Large intestine (tissue), 3 donors: ENCODE data around the gene TECR. TPM values are rescaled to one million over a fixed set of nuclear protein-coding genes. Genes with fewer than 3 reads are reported as not detected.
A peak's percentile ranks its signal among the peaks of the same experiment; 100 is the strongest.
"Not testable (repeated sequence)": the region's sequence is repeated elsewhere in the genome, so short reads cannot be mapped to it uniquely, and the experiment has no call there.

Experiments used
- DNase-seq, 2 donors: peaks; one replicate each; pipeline versions ENCODE4 v3.0.0 to v3.0.0-alpha.2; 2013
- H3K27ac ChIP-seq: one replicate; pipeline ENCODE4 v1.5.1; 2013; ENCODE audit warnings: low read length
- H3K27me3 ChIP-seq: 2 replicates; pipeline ENCODE4 v1.6.1; 2013; ENCODE audit warnings: low read length; ENCODE audit not compliant: control insufficient read depth, insufficient read depth
- H3K36me3 ChIP-seq: 2 replicates; pipeline ENCODE4 v1.6.1; 2013; ENCODE audit warnings: low read length; ENCODE audit not compliant: control insufficient read depth, insufficient read depth
- H3K4me1 ChIP-seq: one replicate; pipeline ENCODE4 v1.6.1; 2013; ENCODE audit warnings: low read length; ENCODE audit not compliant: control insufficient read depth, insufficient read depth
- H3K4me3 ChIP-seq: one replicate; pipeline ENCODE4 v1.5.1; 2013; ENCODE audit warnings: low read length
- H3K9me3 ChIP-seq: one replicate; pipeline ENCODE4 v1.6.1; 2013; ENCODE audit warnings: mild to moderate bottlenecking, low read depth, low read length, moderate library complexity; ENCODE audit not compliant: control insufficient read depth
- WGBS: methylation state at CpG from one replicate; pipeline ENCODE4 v1.1.5; 2013; ENCODE audit warnings: low lambda C conversion rate; ENCODE audit not compliant: insufficient coverage; 5-methylcytosine and 5-hydroxymethylcytosine counted together
- polyA plus RNA-seq: library from polyadenylated mRNA; unstranded; fragments of 120-200 nt; gene quantifications from one replicate; pipeline ENCODE4 v1.2.1, GENCODE V29; 2013

The TECR gene
- polyA plus RNA-seq, 1 donor: 236 TPM

DNA sequence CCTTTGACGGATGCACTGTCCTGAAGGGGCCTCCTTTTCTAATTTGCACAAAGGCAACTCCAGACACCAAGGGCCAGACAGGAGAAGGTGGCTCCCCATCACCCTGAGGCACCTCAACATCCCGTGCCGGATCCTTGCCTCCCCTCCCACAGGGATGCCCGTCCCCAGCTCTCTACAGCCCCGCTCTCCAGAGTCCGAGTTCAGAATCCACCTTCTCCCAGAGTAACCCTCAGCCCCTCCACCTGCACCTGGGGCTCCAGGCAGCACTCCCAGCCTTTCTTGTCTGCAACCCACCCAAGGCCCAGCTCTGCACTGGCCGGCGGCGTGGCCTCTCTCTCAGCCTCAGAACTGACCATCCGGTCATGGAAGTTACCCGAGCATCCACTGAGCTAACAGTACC lies 37.7 kb downstream of the TECR start:
- H3K4me3 ChIP-seq: no peak overlapping the region
- H3K27me3 ChIP-seq: no peaks in the 10 kb centered on the region
- no peak for DNase-seq
- no CpG with 5 or more reads among the region's 11 CpGs for WGBS
- H3K4me1 ChIP-seq: peaks cover 10% of the 10 kb centered on the region
- no peak overlapping the region for H3K27ac ChIP-seq
- H3K36me3 ChIP-seq: peaks cover 36% of the 10 kb centered on the region
- H3K9me3 ChIP-seq: no peaks in the 10 kb centered on the region

DNA sequence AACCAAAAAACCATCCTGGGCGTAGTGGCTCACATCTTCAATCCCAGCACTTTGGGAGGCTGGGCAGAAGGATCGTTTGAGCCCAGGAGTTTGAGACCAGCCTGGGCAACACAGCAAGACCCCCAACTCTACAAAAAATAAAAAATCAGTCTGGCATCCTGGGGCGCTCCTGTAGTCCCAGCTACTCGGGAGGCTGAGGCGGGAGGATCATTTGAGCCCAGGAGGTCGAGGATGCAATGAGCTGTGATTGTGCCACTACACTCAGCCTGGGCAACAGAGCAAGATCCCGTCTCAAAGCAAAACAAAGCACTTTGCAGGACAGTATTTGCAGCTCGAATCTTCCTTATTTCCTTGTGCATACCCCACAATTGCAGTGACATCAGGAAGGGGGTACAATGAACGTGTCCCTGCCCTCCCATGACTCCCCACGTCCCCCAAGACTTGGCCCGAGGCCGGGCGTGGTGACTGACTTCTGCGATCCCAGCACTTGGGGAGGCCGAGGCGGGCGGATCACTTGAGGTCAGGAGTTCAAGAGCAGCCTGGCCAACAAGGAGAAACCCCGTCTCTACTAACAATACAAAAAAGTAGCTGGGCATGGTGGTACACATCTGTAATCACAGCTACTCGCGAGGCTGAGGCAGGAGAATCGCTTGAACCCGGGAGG lies 41.6 kb downstream of the TECR start:
- DNase-seq: no peak
- Histone ChIP-seq H3K4me1 (peaks cover 14% of the 10 kb centered on the region), H3K27me3 (no peaks in the 10 kb centered on the region), H3K27ac (no peak overlapping the region), H3K4me3 (peak overlapping the region; percentile 81), H3K36me3 (peaks cover 16% of the 10 kb centered on the region), H3K9me3 (no peaks in the 10 kb centered on the region)
- no CpG with 5 or more reads among the region's 22 CpGs for WGBS

DNA sequence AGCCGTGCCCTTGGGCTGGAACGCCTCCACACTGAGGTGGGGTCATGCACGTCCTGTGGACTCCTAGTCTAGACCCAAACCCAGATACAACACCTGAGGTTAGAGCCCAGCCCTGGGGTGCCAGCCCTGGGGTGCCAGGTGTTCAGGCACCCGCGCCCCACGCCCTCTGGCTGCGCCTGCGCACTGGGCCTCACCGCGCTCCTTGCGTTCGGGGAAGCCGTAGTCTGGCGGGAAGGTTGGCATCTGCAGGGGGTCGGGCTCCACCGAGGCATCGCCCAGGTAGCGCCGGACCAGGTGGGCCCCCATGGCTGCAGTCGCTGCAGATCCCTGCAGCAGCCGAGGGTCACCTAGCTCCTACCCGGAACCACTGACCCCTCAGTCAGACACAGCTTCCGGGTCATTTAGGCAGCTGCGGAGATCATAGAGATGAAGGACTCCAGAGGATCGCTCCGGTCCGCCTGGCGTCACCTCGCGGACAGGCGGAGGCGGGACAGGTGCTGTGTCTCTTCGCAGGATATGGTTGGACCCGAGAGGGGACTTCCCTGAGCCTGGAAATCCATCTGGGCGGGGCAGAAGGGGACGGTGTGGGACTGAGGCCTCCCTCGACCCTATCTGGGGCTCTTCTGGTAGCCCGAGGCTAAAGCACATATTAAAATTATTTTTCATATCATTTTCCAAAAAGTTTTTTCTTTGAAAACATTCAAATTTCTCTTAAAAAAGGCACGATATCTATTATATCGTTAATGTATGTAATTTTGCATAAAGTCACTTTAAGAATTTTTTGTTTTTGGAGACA lies 42.5 kb downstream of the TECR start, which contains the start of gene NDUFB7:
TSS of gene NDUFB7 (minus strand) at position 372 of the 796 bp plus-strand sequence. CDS start at position 306, 66 bp downstream.
- Histone ChIP-seq H3K4me1 (peaks cover 14% of the 10 kb centered on the region), H3K27me3 (no peaks in the 10 kb centered on the region), H3K27ac (peak within 1 kb of the TSS; percentile 36), H3K36me3 (peaks cover 13% of the 10 kb centered on the region), H3K9me3 (no peaks in the 10 kb centered on the region), H3K4me3 (peak within 1 kb of the TSS; percentile 81)
- no CpG with 5 or more reads among the region's 40 CpGs for WGBS
- peak; percentile 92 to 94 for DNase-seq

DNA sequence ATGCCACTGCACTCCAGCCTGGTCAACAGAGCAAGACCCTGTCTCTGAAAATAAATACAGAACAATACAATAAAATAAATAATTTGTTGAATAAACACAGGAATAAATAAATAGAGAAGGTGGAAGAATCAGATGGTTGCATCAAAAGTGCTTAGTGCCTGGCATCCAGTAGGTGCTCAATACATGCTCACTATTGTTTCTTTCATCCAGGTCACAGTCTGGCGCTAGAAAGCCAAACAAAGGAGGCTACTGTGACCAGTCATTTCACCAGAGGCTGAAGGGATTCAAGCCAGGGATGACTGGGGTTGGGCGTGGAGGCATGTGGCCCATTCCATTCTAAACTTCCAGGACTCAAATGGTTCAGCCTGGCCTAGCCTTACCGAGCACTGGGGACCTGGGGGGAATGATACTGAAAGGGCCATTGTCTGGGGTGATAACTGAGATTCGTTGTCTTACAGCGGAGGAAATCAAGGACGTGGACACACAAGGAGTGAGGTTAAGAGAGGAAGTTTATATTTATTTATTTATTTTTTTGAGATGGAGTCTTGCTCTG lies 46.1 kb downstream of the TECR start:
- WGBS: no CpG with 5 or more reads among the region's 6 CpGs
- Histone ChIP-seq H3K9me3 (no peaks in the 10 kb centered on the region), H3K36me3 (no peaks in the 10 kb centered on the region), H3K4me3 (no peak overlapping the region), H3K27me3 (no peaks in the 10 kb centered on the region), H3K27ac (no peak overlapping the region), H3K4me1 (peaks cover 13% of the 10 kb centered on the region)
- DNase-seq: no peak

DNA sequence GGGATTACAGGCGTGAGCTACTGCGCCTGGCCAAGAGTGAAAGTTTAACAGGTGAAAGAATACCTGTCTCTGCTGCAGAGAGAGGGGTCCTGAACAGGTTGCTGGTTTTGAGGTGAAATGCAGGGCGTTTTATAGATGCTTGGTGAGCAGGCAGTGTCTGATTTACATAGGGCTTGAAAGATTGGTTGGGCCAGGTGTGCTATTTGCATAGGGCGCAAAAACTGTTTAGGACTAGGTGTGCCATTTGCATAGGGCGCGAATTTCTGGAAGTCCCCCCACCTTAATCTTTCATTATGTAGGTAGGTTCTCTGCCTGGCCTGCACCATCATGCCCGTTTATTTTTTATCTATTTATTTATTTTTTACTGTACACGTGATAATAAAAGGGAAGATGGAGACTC lies 47.0 kb downstream of the TECR start:
- H3K4me3 ChIP-seq: no peak overlapping the region
- no peak overlapping the region for H3K27ac ChIP-seq
- no peak for DNase-seq
- WGBS: 72% methylated on average over 3 of the region's 8 CpGs
- H3K4me1 ChIP-seq: peaks cover 5% of the 10 kb centered on the region
- no peaks in the 10 kb centered on the region for H3K36me3 ChIP-seq
- no peaks in the 10 kb centered on the region for H3K9me3 ChIP-seq
- no peaks in the 10 kb centered on the region for H3K27me3 ChIP-seq

DNA sequence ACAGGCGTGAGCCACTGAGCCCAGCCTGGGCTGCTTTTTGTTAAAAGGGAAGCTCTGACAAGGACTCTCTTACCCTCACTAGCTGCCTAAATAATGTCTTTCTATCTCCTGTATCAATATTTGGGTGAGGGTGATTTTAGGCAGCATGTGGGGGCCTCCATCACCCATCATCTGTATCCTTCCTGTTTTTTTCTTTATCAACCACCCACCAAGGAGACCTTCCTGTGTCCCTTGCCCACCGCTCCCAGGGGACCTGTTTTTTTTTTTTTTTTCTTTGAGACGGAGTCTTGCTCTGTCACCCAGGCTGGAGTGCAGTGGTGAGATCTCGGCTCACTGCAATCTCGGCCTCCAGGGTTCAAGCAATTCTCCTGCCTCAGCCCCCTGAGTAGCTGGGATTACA lies 47.9 kb downstream of the TECR start:
- no peak overlapping the region for H3K27ac ChIP-seq
- H3K9me3 ChIP-seq: no peaks in the 10 kb centered on the region
- H3K4me3 ChIP-seq: no peak overlapping the region
- no peak for DNase-seq
- H3K27me3 ChIP-seq: no peaks in the 10 kb centered on the region
- no peaks in the 10 kb centered on the region for H3K36me3 ChIP-seq
- WGBS: no CpG with 5 or more reads among the region's 5 CpGs
- H3K4me1 ChIP-seq: peaks cover 2% of the 10 kb centered on the region

DNA sequence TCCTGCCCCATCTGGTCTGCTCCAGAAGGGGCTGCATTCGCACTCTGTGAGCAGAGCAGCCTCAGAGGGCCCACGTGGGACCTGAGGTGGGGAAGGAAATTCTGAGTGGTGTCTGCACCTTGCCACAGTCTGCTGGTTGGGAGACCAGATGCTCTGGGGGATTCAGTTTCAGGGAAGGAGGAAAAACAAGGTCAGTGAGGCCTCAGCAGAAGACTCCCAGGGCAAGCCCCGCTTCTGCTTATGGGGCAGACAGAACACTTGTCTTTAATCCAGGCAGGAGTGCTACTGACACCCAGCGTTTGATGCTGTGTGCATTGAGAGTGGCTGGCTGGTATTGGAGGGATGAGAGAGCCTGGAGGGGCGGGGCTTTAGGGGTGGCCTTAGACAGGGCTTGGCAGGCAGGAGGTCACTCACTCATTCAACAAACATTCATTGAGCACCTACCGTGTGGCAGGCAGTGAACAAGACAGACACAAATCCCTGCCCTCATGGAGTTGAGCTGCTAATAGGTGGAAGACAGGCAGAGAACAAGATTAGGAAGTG lies 48.6 kb downstream of the TECR start:
- no CpG with 5 or more reads among the region's 6 CpGs for WGBS

DNA sequence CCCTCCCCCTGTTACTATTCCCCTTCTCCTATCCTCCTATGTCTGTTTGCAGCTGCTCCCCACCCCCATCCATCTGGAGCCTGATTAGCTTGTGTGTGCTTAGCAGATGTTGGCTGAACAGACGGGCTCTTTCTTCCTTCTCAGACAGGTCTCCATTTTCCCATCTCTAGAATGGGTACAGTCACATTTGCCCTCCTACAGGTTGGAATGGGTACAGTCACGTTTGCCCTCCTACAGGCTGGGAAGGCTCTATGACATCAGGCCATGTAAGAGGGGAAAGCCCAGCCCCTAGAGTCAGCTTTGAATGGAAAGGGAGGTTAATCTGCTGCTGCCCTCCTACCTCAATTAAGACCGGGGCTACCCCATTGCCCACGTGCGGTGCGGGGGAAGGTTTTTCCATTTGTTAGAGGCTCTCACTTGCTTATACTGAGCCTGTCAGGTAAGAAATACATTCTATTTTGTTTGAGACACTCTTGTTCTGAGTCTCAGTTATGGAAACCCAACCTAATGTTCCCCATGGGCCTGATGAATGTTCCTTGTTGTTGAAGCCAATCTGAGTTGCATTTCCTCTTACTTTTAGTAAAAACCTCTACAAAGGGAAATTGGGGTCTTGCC lies 51.3 kb downstream of the TECR start:
- Histone ChIP-seq H3K4me3 (no peak overlapping the region), H3K4me1 (no peaks in the 10 kb centered on the region), H3K36me3 (no peaks in the 10 kb centered on the region), H3K27me3 (no peaks in the 10 kb centered on the region), H3K9me3 (no peaks in the 10 kb centered on the region), H3K27ac (no peak overlapping the region)
- DNase-seq: no peak
- no CpG with 5 or more reads among the region's 6 CpGs for WGBS

More for the DNA sequence above, 48.6 kb downstream of the TECR start:
- Histone ChIP-seq H3K36me3 (no peaks in the 10 kb centered on the region), H3K9me3 (no peaks in the 10 kb centered on the region), H3K27ac (no peak overlapping the region), H3K4me1 (no peaks in the 10 kb centered on the region), H3K27me3 (no peaks in the 10 kb centered on the region), H3K4me3 (no peak overlapping the region)
- no peak for DNase-seq

DNA sequence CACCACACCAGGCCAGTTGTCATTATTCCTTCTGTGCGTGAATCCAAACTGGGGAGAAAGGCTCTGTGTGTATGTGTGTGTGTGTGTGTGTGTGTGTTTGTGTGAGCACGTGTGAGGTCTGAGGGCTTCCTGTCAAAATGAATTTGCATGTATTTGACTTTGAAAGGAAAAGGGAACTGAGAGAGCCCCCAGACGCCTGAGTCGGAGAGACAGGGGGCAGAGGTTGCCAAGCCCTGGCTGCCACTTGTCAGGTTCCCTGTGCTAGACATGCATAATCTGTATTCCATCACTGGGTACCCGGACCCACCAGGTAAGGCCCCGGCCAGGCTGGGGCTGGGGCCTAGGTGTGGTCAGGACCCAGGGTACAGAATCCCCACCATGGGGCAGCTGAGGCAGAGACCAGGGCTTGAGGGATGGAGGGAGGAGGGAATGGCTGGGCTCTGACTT lies 53.5 kb downstream of the TECR start, which contains the start of gene CLEC17A:
TSS of gene CLEC17A (plus strand) at position 191 of the 447 bp plus-strand sequence. CDS start at position 268, 77 bp downstream.
- Histone ChIP-seq H3K4me1 (no peaks in the 10 kb centered on the region), H3K27ac (no peak within 1 kb of the TSS), H3K9me3 (no peaks in the 10 kb centered on the region), H3K4me3 (no peak within 1 kb of the TSS), H3K27me3 (no peaks in the 10 kb centered on the region), H3K36me3 (no peaks in the 10 kb centered on the region)
- DNase-seq: no peak
- no CpG with 5 or more reads among the region's 6 CpGs for WGBS

DNA sequence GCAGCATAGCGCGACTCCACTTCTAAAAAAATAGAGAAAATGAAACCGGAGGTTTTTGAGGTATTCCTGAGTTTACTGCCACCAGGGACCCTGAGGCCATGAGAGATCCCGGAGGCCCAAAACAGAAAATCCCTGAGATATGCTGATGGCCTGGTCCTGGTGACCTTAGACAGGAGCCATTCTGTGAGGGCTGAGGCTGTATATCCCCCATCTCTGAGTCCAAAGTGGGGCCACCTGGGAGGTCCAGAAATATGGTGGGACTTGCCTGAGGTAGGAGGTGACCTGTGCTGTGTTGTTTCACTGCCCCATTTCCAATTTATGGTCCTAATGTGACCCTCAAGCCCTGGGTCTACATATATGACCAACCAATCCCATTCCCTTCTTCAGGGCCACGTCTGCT lies 55.0 kb downstream of the TECR start:
- H3K4me1 ChIP-seq, H3K36me3 ChIP-seq, H3K27ac ChIP-seq, H3K4me3 ChIP-seq, H3K27me3 ChIP-seq, DNase-seq, H3K9me3 ChIP-seq: not testable (repeated sequence)
- WGBS: no CpG with 5 or more reads among the region's 5 CpGs
